Retinal pigment epithelial cell (primary cell): ENCODE measurements around the gene SLC35B3.

ENCODE experiments used
- DNase-seq: peaks from one replicate; pipeline ENCODE4 v3.0.0-alpha.2; 2010; ENCODE audit warnings: low read depth
- H3K4me3 ChIP-seq: 2 replicates; pipeline ENCODE4 v1.5.1; 2011; ENCODE audit warnings: mild to moderate bottlenecking, low read length, control low read depth, moderate library complexity
- TF ChIP-seq, protein P1 (sequence below): conservative IDR thresholded peaks from 2 replicates; pipeline ENCODE4 v1.5.1; 2011; ENCODE audit warnings: low read depth, low read length, control low read depth, inconsistent platforms

The SLC35B3 gene

DNA sequence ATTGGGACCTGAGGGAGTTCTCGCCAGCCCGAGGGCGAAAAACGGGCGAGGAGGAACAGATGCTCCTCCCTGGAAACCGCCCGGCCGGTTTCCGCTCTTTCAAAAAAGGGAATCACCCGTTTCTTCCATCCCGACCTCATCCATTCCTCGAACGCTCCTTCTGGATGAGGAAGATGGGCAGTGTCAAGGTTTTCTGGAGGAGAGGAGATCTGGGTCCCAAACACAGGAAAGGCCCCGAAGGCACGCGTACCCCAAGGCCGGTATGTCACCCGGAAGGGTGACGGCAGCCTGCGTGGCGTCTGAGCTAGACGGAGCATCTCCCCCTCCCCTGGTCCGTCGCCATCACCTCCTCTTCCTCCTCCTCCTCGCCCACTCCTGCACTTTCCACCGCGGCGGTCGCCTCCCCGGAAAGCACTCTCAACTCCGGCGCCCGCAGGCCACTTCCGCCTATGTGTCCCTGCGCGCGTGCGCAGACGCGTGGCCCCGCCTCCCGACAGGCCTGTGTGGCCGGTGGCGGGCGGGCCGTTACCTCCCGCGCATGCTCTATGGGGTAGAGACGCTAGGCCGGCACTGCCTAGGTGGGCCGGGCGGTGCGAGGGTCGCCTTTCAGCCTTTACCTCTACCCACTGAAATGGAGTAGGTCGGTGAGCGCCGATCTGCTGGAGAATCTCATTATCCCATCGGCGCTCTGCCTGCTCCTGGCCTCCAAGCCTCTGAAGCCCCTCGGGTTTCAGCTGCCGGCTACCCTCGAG is at the start of gene SLC35B3:
Gene SLC35B3 (minus strand): TSS at position 453 of the 752 bp plus-strand sequence.
- peak; percentile 49 for DNase-seq
- TF ChIP-seq, protein P1, sequence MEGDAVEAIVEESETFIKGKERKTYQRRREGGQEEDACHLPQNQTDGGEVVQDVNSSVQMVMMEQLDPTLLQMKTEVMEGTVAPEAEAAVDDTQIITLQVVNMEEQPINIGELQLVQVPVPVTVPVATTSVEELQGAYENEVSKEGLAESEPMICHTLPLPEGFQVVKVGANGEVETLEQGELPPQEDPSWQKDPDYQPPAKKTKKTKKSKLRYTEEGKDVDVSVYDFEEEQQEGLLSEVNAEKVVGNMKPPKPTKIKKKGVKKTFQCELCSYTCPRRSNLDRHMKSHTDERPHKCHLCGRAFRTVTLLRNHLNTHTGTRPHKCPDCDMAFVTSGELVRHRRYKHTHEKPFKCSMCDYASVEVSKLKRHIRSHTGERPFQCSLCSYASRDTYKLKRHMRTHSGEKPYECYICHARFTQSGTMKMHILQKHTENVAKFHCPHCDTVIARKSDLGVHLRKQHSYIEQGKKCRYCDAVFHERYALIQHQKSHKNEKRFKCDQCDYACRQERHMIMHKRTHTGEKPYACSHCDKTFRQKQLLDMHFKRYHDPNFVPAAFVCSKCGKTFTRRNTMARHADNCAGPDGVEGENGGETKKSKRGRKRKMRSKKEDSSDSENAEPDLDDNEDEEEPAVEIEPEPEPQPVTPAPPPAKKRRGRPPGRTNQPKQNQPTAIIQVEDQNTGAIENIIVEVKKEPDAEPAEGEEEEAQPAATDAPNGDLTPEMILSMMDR = no peak
- H3K4me3 ChIP-seq = peak within 1 kb of the TSS; percentile 79

DNA sequence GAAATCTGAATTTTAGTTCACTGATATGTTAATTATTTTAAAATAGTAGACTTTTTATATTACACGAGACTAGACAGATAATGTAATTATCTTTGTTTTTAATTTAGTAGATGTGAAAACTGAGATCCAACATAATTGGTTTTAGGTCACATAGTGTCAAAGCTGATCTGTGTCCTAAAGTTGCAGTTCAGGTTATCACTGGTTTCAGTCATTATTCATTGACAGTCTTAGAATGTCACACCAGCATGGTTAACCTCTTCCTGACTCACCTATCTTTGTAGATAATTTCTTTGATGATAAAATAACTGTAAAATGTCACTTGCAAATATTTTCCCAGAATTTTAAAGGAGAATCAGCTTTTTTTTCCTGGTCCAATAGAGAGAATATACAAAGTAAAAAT is 48.3 kb upstream of the SLC35B3 start:
- TF ChIP-seq, protein P1 = no peak
- no peak overlapping the region for H3K4me3 ChIP-seq
- no peak for DNase-seq

DNA sequence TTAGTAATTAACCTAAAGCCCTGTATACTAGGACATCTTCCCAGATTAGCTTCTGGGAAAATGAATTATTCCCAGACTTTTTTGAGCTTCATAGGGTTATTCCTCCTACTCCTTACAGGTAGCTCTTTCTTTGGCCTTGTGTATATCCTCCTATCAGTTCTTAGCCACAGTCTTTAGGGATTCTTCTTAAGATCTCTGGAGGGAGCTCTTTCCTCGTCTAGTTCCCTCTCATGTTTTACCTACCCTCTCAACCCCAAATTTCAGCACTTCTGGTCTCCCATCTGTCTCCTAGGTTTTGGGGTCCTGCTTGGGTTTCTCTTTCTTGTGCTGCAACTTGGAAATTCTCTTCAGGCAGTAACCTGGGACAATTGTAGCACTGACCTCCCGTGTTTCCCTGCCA is 46.4 kb upstream of the SLC35B3 start:
- DNase-seq = no peak
- H3K4me3 ChIP-seq = no peak overlapping the region
- TF ChIP-seq, protein P1 = peak; percentile 54

DNA sequence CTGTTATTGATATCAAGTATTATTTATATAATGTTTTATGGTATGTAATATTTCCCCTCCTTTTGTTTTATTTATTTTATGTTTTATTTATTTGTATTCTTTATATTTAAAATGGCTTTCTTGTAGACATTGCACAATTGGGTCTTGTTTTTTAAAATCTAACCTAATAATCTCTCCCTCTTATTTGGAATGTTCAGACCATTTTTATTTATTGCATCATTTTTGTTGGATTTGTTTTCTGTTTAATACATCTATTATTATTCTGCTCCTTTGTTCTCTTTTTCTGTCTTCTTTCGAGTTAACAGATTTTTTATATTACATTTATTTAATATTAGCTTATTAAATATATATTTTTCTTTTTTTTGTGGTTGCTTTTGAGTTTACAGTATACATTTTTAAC is 43.1 kb upstream of the SLC35B3 start:
- H3K4me3 ChIP-seq = no peak overlapping the region
- no peak for DNase-seq
- TF ChIP-seq, protein P1 = no peak

DNA sequence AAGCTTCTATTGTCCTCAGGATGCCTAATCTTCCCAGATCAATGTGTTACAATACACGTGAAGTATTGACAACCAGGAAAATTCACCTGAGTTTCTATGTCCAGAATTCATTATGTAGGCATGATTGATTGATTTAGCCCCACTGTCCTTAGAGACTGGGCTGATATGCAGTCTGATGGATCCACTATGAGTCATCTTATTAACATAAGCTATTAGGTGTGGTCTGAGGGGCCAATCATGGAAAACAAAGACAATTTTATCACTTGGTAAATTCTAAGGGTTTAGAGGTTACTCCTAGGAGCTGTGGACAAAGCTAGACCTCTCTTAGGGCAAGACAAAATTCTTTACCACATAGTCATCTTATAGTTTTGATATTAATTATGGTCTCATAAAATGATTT is 41.3 kb upstream of the SLC35B3 start:
- DNase-seq = no peak

DNA sequence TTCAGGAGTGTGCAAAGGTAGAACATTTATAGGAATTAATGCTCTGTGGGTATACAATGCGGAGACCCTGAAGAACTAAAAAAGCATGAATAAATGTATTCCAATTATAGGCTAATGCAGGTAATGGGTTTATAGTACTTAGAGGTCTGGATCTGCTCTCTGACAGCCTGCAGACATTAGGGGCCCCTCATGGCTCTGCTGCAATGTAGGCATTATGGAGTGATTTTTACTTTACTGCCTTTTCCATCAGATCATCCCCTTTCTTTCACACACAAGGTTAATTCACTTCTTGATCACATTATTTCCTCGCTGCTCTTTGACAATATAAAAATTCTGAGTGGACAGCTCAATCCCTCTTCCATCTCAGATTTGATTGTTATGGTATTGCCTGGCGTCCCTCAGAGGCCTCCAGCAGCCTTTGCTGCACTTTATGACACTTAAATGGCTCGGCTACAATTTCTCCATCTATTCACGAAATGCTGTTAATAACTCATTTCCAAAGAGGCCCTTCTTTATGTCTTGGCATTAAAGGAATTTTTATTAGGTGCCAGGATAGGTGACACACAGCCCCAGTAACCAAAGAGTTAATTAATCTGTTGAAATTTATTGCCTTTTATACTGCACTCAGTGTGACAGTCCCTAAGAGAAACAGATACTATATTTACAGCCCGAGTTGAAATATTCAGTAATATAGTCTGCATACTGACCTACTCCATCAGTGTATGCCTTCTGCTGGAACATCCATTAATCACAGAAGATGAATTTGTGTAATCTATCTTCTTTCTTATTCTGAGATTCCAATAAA is 33.4 kb upstream of the SLC35B3 start:
- TF ChIP-seq, protein P1 = no peak
- H3K4me3 ChIP-seq = no peak overlapping the region
- DNase-seq = no peak

More for the DNA sequence above, 41.3 kb upstream of the SLC35B3 start:
- H3K4me3 ChIP-seq = no peak overlapping the region
- TF ChIP-seq, protein P1 = no peak
